IPS-NIHi11 (cell line): ENCODE measurements around the gene PPP1R13B.
A peak's percentile ranks its signal among the peaks of the same experiment; 100 is the strongest.
"Not testable (repeated sequence)": the region's sequence is repeated elsewhere in the genome, so short reads cannot be mapped to it uniquely, and the experiment has no call there.

Experiments used
- DNase-seq: peaks from one replicate; pipeline ENCODE4 v3.0.0; 2012; ENCODE audit warnings: mixed read lengths, low spot score

PPP1R13B gene

DNA sequence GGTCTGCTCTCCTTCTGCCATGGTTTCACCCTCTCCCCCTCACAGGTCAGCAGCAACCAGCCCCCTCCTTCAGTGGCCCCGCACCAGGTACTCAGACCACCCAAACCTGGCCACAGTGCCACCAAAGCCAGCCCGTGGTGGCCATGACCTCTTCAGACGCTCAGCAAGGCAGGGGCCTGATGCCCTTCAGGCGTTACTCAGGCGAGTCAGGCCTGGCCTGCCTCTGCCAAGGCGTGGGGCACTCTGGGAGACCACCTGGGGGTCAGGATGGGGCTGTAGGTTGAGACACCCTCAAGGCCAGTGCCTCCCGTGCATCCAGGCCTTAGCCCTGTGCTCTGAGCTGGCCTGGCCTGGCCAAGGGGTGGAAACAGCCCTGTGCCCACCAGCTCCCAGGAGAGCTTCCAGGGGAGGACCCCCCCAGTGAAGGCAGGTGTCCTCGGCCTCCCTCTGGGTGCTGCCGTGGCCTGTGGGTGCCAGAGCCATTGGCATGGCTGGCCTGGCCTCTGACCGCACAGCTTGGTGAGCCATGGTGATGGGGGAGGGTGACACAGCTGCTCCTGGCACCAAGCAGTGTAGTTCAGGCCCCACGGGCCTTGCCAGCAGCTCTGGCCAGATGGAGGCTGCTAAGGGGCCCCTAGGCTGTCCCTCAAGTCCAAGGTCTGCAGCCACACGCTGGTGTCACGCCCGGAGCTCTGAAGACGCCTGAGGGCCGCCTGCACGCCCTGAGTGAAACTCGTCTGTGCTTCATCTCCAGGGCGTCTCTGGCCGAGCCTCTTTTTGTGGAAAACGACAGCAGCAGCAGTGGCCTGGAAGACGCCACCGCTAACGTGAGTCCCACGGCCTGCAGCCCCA, 147.2 kb downstream of the PPP1R13B start:
- no peak for DNase-seq

DNA sequence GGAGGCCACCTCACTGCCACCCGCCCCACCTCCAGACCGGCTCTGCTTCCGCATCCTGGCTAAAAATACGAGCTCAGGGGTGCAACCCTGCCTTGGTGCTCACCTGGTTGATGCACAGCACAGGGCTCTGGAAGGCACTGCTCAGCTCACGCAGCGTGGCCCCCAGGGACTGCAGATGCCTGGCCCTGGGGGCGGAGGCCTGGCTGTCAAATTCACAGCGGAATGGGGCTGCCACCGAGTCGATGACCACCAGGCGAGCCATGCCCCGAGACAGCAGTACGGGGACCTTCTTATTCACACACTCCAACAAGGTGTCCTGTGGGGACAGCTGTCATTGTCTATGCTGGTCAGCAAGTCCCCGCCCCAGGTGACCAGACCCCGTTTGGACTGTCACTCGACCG, 148.1 kb downstream of the PPP1R13B start:
- DNase-seq = no peak

DNA sequence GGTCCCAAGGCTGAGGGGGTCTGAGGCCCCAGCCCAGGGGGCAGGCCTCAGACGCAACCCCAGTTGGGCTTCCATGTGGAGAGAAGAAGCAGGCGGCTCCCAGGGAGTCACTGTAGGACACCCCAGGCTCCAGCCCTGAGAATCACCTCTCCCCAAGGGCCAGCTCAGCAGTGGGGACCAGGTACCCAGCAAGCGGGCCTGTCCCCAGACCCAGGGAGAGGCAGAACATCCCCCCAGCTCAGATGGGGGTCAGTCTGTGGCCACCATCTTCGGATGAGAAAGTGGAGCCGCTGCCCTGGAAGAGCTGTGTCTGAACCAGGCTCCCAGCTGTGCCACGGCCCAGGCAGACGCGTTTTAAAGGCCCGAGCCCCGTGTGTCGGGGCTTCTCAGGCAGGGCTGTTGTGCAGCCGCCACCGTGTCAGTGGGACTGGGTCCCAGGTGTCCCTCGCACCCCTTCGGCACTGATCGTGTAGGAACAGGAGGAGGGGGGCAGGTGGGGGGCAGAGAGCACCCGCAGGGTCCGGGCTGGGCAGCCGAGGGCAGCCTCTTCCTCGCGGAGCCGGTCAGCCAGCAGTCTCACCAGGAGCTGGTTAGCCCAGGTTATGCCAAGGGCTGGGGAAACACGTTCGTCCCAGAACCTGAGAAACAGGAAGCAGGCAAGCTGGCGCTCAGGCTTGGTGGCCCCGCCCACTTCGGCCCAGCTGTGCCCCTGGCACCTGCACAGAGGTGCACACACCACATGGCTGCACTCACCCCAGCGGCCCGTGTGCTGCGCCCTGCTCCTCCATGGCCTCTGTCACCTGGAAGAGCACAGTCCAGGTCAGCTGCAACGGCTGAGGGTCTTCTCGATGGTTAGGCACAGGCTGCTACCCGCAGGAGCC, 148.8 kb downstream of the PPP1R13B start:
- peak; percentile 58 for DNase-seq

DNA sequence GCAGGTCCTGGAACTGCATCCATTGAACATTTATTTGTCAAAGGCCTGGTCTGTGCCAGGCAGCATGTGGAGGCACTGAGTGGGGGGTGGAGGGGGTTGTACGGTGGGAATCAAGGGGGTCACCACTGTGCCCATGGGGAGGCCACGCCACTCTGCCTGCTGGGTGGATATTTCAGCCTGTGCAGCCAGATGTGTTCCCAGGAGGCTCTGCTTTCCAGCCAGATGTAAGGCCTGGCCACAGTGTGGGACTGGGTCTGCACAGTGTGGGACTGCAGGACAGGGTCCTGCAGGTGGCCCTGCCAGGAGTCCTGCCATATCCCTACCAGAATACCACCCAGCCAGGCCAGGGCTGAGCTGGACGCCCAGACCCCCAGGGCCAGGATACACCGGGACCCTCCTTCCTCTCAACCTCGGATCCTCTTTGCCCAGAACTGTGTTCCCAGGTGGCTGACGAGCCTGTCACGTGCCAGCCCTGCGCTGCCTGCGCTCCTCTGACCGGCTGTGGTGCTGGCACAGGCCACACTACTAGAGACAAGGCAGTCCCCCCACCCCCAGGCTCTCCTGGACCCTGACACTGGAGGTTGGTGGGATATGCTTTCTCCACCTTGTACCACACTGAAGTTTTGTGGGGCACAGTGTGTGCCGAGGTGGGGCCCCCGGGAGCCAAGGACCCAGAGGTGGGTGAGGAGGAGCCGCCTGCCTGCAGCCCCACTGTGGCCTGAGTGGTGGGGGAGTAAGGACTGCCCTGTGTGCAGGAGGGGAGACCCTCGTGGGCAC, 149.6 kb downstream of the PPP1R13B start:
- DNase-seq = no peak

DNA sequence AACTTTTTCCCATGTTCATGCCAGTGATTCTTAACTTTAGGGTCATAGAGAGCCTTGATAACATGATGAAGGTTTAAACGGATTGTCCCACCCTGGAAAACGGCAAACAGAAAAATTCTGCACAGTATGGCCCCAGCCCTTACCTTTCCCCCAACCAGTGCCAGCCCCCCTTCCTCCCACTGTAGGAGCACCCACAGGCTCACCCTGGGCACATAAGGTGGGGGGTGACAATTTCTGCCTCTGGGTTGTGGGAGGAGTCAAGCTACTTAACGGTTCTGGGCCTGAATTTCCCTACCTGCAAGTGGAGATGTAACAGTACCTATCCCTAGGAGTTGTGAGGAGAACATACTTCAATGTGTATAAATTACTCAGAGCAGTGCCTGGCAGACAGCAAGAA, 150.2 kb downstream of the PPP1R13B start:
- DNase-seq = no peak

DNA sequence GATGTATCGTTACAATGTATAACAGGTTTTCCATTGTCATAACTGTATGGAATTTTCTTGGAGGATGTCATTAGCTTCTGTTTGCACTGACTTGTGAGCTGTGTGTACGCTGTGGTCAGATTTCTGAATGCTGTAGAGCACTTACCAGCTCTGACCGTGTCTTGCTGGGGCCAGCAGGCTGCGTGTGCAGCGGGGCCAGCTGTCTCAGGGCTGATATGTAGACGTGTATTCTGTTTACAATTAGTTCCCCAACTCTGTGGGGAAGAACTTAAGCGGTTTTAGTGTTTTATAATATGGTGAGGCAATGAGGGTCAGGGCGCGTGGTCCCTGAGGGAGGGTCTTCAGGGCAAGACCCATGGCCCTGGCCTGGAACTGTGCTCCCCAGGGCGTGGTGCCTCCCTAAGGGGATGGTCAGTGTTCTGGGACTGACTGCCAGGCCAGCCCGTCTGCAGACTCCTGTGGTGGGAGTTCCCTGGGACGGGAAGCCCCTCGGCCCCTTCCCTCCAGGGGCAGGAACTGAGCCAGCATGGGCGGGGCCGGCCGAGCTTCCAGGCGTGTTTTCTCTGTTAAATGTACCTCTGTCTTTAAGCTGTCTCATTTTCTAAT, 150.8 kb downstream of the PPP1R13B start:
- DNase-seq = peak; percentile 40

DNA sequence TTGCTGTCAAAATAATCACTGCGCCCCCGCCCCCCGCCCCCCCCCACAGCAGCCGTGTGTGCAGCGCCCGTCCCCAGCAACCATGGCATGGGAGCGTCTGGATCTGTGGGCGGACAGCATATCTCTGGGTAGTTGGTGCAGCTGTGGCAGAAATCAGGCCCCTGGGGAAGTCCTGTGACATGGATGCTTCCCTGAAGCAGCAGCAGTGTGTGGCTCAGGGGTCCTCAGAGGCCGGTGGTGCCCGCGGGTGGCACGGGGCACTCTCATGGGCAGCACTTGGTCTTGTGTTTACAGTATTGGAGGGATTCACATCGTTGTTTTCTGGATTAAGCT, 151.3 kb downstream of the PPP1R13B start:
- no peak for DNase-seq

DNA sequence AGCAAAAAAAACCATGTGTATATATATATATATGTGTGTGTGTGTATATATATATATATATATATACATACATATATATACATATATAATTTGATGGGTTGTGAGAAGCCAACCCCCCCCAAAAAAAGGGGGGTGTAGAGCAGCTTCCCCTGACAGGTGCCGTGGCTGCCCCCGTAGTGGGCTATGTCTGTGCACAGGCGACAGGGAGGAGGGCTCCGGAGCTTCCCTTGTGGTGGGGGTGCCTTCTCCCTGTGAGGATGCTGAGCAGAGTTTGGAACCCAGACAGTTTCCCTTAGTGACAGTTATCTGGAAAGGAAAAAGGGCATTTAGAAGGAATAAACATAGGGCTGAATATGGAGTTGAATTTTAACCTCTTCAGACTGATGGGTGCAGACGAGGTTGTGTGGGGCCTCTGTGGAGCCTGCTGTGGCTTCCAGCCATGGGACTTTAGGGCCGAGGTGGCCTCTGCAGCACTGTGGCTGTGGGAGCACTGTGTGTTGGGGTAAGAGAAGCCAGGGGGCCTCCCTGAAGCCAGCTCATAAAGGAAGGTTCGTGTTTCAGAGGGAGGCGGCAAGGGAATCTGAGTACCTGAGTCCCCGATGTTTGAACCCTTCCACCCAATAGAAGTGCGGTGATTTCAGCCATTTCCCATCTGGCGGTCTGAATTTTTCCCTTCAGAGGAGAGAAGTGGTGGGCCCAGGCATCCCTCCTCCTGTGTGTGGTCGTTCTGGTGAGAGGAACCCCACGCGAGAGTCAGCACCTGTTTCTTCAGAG, 151.9 kb downstream of the PPP1R13B start:
- DNase-seq = no peak

DNA sequence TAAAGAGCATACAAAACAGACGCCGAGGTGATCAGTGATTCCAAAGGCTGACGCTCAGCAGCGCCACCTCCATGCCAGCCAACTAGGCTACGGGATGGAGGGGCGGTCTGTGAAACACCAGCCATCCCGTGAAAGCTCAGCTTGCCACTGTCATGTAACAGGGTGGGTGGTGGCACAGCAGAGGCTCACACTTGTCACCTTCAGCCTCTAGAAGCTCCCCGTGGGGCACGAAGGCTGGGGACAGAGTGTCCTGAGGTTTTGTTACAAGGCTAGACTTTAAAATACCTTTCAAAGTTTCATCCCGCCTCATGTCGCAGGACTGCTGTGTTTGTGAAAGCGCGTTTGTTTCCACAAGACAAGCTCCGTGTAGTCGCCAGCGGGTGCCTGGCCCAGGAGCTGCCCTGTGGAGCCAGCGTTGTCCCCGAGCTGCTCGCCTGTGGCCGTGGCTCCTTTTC, 152.8 kb downstream of the PPP1R13B start:
- no peak for DNase-seq

DNA sequence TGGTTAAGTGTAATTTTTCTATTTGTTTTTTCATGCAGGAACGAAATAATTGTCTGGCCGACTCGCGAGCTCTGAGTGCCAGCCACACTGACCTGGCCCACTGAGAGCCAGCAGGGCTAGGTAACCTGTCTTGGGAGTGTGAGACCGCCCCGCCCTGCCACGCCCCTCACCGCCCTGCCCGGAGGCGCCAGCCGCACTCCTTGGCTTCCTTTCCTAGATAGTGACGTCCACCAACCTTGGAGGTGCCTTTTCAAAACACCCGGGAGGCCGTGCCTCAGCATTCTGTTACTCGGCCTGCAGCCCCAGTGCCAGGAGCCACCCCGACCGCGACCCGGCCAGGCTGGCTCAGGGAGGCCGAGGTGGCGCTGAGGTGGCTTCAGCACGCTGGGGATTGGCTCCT, 153.9 kb downstream of the PPP1R13B start:
- DNase-seq = peak; percentile 58

DNA sequence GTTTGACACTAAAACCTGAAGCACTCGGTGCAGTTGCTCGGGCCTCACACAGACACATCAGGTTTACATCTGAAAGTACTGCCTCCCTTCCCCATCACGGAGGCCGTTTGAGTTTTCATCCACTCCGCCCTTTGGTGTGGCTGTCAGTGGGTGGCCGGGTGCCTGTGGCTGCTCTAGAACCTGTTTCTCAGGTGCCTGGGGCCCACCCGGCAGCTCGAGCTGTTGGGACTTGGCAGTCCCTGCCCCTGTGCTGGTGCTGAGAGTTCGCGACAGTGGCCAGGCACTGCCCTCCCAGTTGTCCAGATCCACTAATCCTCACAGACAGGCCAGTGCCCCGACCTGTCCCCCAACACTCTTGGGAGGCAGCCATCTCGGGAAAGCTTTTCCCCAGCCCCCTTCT, 154.5 kb downstream of the PPP1R13B start:
- DNase-seq = no peak

DNA sequence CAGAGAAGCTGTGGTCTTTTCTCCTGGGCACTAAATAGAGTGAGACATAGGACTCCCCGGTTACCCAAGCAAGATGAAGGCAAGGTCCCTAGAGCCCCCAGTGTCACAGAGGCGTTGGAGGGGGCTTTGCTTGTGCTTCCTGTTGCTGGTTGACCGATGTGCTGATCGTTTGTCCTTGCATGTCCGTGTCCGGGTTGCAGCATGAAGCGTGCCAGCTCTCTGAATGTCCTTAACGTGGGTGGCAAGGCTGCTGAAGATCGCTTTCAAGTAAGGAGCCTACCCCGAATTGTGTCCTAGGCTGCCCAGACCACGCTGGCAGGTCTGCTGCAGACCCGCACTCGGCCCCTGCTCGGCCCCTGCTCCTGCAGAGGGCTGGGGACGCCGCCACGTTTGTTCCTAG, 155.2 kb downstream of the PPP1R13B start:
- no peak for DNase-seq

DNA sequence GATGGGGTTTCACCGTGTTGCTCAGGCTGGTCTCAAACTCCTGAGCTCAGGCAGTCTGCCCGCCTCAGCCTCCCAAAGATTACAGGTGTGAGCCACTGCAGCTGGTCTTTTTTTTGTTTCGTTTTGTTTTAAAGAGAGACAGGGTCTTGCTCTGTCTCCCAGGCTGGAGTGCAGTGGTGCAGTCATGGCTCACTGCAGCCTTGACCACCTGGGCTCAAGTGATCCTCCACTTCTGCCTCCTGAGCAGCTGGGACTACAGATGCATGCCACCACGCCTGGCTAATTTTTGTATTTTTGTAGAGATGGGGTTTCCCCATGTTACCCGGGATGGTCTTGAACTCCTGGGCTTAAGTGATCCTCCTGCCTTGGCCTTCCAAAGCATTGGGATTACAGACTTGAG, 155.7 kb downstream of the PPP1R13B start:
- not testable (repeated sequence) for DNase-seq

DNA sequence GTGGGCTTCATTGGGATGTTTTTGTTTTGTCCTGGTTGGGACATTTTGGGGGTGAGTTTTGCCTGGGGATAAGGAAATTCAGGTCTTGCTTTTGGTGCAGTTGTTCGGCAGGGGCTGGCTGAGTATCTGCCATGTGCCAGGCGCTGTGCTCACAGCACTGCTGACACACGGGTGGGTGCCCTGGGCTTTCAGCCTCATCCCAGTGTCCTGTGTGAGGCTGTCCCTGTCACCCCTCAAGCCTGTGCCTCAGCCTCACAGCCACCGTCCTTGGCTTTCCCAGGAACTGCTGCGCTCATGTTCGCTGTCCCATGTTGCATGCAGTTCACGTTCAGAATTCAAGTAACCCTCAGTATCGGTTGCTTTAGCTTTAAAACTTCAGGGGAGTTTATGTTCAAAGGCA, 157.0 kb downstream of the PPP1R13B start:
- no peak for DNase-seq

DNA sequence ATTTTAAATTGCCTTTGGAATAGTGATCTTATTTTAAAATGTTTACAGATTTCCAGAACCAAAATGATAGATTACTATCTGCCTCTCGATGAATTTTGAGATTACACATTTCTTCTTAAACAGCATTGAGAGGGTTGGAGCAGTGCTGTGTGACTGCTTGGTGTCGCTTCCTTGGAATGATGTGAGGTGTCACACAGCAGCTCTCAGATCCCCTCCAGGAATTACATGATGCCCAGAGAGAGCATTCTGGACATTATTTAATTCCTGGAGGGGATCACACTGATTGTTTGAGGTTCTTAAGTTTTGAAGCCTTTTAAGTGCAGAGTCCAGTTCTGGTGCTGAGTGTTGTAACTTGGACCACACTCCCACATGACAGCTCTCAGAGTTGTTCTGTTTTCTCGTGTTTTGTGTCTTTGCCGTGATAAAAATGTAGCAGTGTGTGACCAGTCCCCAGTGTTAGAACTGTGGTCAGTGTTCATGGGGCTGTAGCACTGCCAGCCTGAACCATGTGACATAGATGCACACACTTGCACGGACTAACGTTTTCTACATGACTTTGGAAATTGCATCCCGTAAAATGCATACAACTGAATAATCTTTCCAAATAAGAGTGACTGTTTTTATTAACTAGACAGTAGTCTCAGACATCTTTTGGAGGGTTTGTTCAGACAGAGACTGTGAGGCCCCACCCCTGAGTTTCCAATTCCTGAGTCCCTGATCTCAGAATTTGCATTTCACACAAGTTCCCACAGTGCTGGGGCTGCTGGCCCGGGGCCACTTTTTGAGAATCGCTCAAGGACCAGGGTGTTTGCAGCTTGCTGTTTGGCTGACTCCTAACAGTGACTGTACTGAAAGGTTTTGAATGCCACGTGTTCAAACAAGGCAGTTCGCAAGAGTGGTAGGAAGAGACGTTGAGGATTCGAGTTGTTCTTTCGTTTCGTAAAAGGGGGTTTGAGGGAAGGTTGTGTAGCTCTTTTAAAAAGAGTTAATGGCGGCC, 158.2 kb downstream of the PPP1R13B start:
- no peak for DNase-seq

DNA sequence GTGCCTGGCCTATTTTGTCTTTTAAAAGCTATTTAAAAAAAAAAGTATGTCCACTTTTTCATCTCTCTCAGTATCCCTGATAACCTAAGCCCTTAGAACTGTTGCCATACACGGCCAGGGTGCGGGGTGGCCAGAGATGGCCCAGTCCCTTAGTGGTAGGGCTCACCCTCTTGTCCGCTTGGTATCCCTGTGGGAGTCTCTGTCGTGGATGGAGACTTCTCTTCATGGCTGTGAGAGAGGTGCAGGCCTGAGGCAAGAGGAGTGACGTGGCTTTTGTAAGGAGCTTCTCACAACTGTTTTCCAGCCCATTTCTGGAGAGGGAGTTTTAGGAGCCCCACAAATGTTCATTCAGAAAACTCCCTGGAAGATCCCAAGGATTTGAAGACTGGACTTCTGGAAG, 158.9 kb downstream of the PPP1R13B start:
- DNase-seq = no peak

DNA sequence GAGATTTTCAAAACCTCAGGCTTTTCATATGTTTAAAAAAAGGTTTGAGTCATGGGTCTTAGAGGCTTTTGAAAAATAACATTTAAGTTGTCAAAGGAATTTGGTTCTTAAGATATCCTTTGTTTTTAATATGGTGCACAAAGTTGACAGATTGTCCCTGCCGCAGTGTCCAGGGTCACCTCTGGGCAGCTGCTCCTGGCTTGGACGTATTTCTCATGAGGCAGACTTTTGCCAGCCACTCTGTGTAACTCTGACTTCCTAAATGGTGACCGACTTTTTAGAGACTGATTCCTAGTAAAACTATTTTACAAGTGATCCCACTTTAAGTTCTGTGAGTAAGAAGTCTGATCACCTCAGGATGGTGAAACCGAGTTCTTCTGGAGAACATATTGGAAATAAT, 159.7 kb downstream of the PPP1R13B start:
- DNase-seq = no peak

DNA sequence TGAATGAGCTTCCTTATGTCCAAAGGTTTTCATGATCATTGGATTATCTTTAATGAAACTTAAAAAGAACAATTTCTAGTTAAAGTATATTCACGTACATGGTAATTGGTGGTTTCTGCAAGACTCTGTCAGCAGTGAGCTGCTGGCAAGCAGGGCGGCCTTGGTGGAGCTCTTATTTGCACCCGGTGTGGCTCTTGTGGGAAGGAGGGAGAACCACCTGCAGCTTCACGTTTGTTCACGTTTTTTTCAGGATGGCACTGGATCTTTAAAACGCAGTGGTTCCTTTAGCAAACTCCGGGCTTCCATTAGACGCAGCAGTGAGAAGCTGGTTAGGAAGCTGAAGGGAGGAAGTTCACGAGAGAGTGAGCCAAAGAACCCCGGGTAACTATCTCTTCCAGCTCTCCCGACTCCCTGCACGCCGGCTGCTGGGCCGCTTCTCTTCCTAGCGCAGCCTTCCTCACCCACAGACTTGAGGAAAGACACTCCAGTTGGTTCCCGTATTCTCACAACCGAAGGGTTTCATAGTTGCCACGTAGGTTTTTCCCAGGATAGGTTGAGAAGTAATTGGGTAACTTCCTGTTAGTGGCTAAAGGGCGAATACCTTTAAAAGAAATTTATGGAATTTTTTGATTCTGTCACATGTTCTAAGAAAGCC, 160.4 kb downstream of the PPP1R13B start:
- no peak for DNase-seq
